Skeletal muscle satellite cell (primary cell): ENCODE results near the gene CDHR2.
A peak's percentile ranks its signal among the peaks of the same experiment; 100 is the strongest.

ENCODE experiments used
- H3K27me3 ChIP-seq: 2 replicates; pipeline ENCODE4 v1.7.0; 2013; ENCODE audit warnings: low read length; ENCODE audit not compliant: control insufficient read depth, insufficient read depth
- H3K36me3 ChIP-seq: 2 replicates; pipeline ENCODE4 v1.7.0; 2013; ENCODE audit warnings: mild to moderate bottlenecking, control low read depth, low read length; ENCODE audit not compliant: insufficient read depth
- H3K4me1 ChIP-seq: 2 replicates; pipeline ENCODE4 v1.7.0; 2013; ENCODE audit warnings: low read length; ENCODE audit not compliant: control insufficient read depth, insufficient read depth
- H3K4me2 ChIP-seq: 2 replicates; pipeline ENCODE4 v1.7.0; 2013; ENCODE audit warnings: mild to moderate bottlenecking, low read length
- H3K4me3 ChIP-seq: 2 replicates; pipeline ENCODE4 v1.7.0; 2013; ENCODE audit warnings: low read length
- H3K9ac ChIP-seq: 2 replicates; pipeline ENCODE4 v1.7.0; 2013; ENCODE audit warnings: mild to moderate bottlenecking, low read depth, low read length, moderate library complexity
- H3K9me3 ChIP-seq: replicated peaks from 2 replicates; pipeline ENCODE4 v1.7.0; 2013; ENCODE audit warnings: mild to moderate bottlenecking, control low read depth, low read length

CDHR2 gene

GRCh38 chr5:176606875-176607274 is 57.7 kb downstream of the CDHR2 start:
- Histone ChIP-seq H3K9ac (no peak overlapping the region), H3K9me3 (no peaks in the 10 kb centered on the region), H3K4me1 (peaks cover 4% of the 10 kb centered on the region), H3K4me2 (no peak overlapping the region), H3K36me3 (no peaks in the 10 kb centered on the region), H3K27me3 (no peaks in the 10 kb centered on the region), H3K4me3 (no peak overlapping the region)

GRCh38 chr5:176608142-176608705 is 59.1 kb downstream of the CDHR2 start:
- H3K36me3 ChIP-seq: no peaks in the 10 kb centered on the region
- no peaks in the 10 kb centered on the region for H3K9me3 ChIP-seq
- peaks cover 4% of the 10 kb centered on the region for H3K4me1 ChIP-seq
- H3K4me3 ChIP-seq: no peak overlapping the region
- no peaks in the 10 kb centered on the region for H3K27me3 ChIP-seq
- no peak overlapping the region for H3K9ac ChIP-seq
- no peak overlapping the region for H3K4me2 ChIP-seq

GRCh38 chr5:176608937-176609723 is 60.0 kb downstream of the CDHR2 start:
- Histone ChIP-seq H3K9ac (no peak overlapping the region), H3K4me2 (peak overlapping the region; percentile 87), H3K36me3 (no peaks in the 10 kb centered on the region), H3K9me3 (no peaks in the 10 kb centered on the region), H3K4me1 (peaks cover 13% of the 10 kb centered on the region), H3K4me3 (peak overlapping the region; percentile 81), H3K27me3 (no peaks in the 10 kb centered on the region)

GRCh38 chr5:176609724-176610434 is 60.7 kb downstream of the CDHR2 start, which contains the start of gene GPRIN1:
GPRIN1 (minus strand) TSS chr5:176610156; CDS start chr5:176599834, 10,322 bp downstream.
- Histone ChIP-seq H3K27me3 (no peaks in the 10 kb centered on the region), H3K9ac (peak within 1 kb of the TSS; percentile 59), H3K36me3 (no peaks in the 10 kb centered on the region)

GRCh38 chr5:176610435-176610773 is 61.3 kb downstream of the CDHR2 start:
- H3K4me3 ChIP-seq: peak overlapping the region; percentile 81

More at GRCh38 chr5:176609724-176610434, 60.7 kb downstream of the CDHR2 start, which contains the start of gene GPRIN1:
- H3K4me3 ChIP-seq: peak within 1 kb of the TSS; percentile 81
- H3K4me2 ChIP-seq: peak within 1 kb of the TSS; percentile 87
- H3K9me3 ChIP-seq: no peaks in the 10 kb centered on the region
- peaks cover 21% of the 10 kb centered on the region for H3K4me1 ChIP-seq

GRCh38 chr5:176611435-176611834 is 62.3 kb downstream of the CDHR2 start:
- no peaks in the 10 kb centered on the region for H3K36me3 ChIP-seq
- peaks cover 32% of the 10 kb centered on the region for H3K4me1 ChIP-seq
- H3K9ac ChIP-seq: no peak overlapping the region
- H3K9me3 ChIP-seq: no peaks in the 10 kb centered on the region
- no peak overlapping the region for H3K4me3 ChIP-seq
- no peaks in the 10 kb centered on the region for H3K27me3 ChIP-seq
- no peak overlapping the region for H3K4me2 ChIP-seq

More at GRCh38 chr5:176610435-176610773, 61.3 kb downstream of the CDHR2 start:
- no peaks in the 10 kb centered on the region for H3K27me3 ChIP-seq
- peak overlapping the region; percentile 39 for H3K9ac ChIP-seq
- H3K4me1 ChIP-seq: peaks cover 25% of the 10 kb centered on the region
- no peaks in the 10 kb centered on the region for H3K9me3 ChIP-seq
- peak overlapping the region; percentile 87 for H3K4me2 ChIP-seq
- no peaks in the 10 kb centered on the region for H3K36me3 ChIP-seq

GRCh38 chr5:176612008-176612407 is 62.9 kb downstream of the CDHR2 start:
- Histone ChIP-seq H3K9me3 (no peaks in the 10 kb centered on the region), H3K9ac (no peak overlapping the region), H3K4me1 (peaks cover 32% of the 10 kb centered on the region), H3K27me3 (peaks cover 3% of the 10 kb centered on the region), H3K4me3 (no peak overlapping the region), H3K4me2 (no peak overlapping the region), H3K36me3 (no peaks in the 10 kb centered on the region)

GRCh38 chr5:176612855-176613254 is 63.7 kb downstream of the CDHR2 start:
- Histone ChIP-seq H3K4me3 (no peak overlapping the region), H3K9ac (no peak overlapping the region), H3K27me3 (peaks cover 4% of the 10 kb centered on the region), H3K4me2 (no peak overlapping the region), H3K9me3 (no peaks in the 10 kb centered on the region), H3K4me1 (peaks cover 32% of the 10 kb centered on the region), H3K36me3 (no peaks in the 10 kb centered on the region)

GRCh38 chr5:176614805-176615478 is 65.8 kb downstream of the CDHR2 start:
- H3K4me1 ChIP-seq: peaks cover 39% of the 10 kb centered on the region
- H3K9ac ChIP-seq: no peak overlapping the region
- H3K27me3 ChIP-seq: peaks cover 18% of the 10 kb centered on the region
- no peak overlapping the region for H3K4me3 ChIP-seq
- H3K9me3 ChIP-seq: no peaks in the 10 kb centered on the region
- H3K4me2 ChIP-seq: peak overlapping the region; percentile 52
- H3K36me3 ChIP-seq: no peaks in the 10 kb centered on the region

GRCh38 chr5:176616511-176616910 is 67.4 kb downstream of the CDHR2 start:
- H3K4me3 ChIP-seq: no peak overlapping the region
- no peaks in the 10 kb centered on the region for H3K9me3 ChIP-seq
- H3K36me3 ChIP-seq: no peaks in the 10 kb centered on the region
- no peak overlapping the region for H3K4me2 ChIP-seq
- H3K27me3 ChIP-seq: peaks cover 34% of the 10 kb centered on the region
- no peak overlapping the region for H3K9ac ChIP-seq
- peaks cover 53% of the 10 kb centered on the region for H3K4me1 ChIP-seq

GRCh38 chr5:176618783-176619182 is 69.6 kb downstream of the CDHR2 start:
- Histone ChIP-seq H3K4me2 (peak overlapping the region; percentile 74), H3K27me3 (peaks cover 45% of the 10 kb centered on the region), H3K4me1 (peaks cover 52% of the 10 kb centered on the region), H3K9me3 (no peaks in the 10 kb centered on the region), H3K36me3 (no peaks in the 10 kb centered on the region), H3K9ac (no peak overlapping the region), H3K4me3 (peak overlapping the region; percentile 55)
